RPMI7951 (cell line): ENCODE measurements around the gene NIN. TPM values are rescaled to one million over a fixed set of nuclear protein-coding genes. Genes with fewer than 3 reads are reported as not detected.

Experiments
- DNase-seq: peaks from one replicate; pipeline ENCODE4 v3.0.0-alpha.2; 2012; ENCODE audit warnings: low read depth
- total RNA-seq: library from RNA; depleted of rRNA; stranded (reverse); fragments of >200 nt; shearing (Covaris generic); gene quantifications from 2 replicates; pipeline ENCODE4 v1.2.3, GENCODE V29; 2014; rRNA removed

The NIN gene
- 18.8 and 20.7 TPM in 2 replicates for total RNA-seq

- DNase-seq, result peak; percentile 76
These were observed at the start of gene NIN for GRCh38 chr14:50830932-50831725. Gene NIN, minus strand, starts transcription at chr14:50831162. Its CDS starts 9,106 bp downstream, at chr14:50822056.

- DNase-seq, result peak; percentile 81
These were observed 44.6 kb upstream of the NIN start for GRCh38 chr14:50875359-50876070.

DNA sequence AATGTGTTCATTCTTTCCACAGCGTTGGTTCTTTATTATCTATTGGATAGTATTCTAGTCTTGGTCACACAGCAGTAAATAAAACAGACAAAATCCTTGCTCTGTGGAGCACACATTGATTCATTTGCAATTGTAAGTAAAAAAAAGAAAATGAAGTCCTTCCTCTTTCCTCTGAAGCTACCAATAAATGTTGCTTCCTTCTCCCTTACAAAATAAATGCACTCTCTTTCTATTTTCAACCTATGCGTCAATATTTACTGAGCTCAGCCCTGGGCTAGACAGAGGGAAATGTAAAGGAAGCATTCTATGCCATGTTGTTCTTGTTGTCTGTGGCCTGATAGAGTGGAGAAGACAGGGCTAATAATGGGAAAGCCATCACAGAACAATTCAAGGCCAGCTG is 43.8 kb upstream of the NIN start:
- DNase-seq, result no peak

DNA sequence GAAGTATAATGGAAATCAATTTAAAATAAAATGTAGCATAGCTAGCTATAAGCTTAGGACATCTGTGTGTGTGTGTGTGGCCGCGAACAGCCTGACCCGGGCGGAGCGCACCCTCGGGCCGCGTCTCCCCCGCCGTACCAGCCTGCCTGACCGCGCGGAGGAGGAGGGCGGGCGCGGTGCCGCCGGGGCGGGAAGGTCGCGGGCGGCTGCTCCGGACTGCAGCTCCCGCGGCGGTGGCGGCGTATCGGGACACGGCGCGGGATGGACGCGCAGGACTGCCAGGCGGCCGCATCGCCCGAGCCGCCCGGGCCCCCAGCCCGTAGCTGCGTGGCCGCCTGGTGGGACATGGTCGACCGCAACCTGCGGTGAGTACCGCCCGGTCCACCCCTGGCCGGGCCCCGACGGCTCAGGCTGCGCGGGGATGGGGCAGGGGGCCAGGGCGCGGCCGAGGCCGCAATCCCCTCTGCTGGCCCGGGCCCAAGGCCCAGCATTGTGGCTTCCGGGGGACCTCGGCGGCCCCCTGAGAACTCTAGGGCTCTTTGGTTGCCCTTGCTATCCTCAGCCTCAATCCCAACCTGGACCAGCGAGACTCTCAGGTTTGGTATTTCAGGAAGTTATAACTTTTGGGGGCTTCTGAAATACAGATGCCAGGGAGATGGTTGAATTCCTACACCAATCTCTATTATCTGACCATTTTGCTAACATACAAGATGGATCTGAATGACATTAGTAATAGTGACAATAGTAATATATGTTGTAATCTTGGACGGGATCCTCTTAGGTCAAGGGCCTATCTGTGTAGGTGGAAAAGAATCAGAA is 41.2 kb upstream of the NIN start, which contains the start of gene ABHD12B:
TSS of gene ABHD12B (plus strand) at position 140 of the 819 bp plus-strand sequence. CDS start at position 262, 122 bp downstream.
- DNase-seq, result peak; percentile 5

GRCh38 chr14:50871228-50871627 is 40.3 kb upstream of the NIN start:
- no peak for DNase-seq

GRCh38 chr14:50865391-50866076 is 34.6 kb upstream of the NIN start:
- DNase-seq, result no peak

DNA sequence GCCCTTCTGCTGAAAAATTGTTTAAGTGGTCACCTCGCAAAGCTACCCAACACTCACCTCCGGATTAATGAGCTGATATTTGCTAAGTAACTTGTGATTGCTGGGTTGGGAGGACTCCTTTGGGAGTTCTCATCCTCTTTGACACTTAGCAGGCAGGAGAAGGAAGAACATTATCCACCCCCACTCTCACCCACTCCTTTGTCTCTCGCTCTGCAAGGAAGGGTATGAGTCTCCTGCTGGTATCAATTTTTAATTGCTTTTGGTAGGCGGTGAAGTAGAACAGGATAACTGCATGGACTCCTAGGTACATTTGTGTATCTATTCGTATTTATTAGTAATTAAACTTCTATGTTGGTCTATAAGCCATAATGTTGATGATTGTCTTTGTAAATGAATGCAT is 34.0 kb upstream of the NIN start:
- DNase-seq, result no peak

DNA sequence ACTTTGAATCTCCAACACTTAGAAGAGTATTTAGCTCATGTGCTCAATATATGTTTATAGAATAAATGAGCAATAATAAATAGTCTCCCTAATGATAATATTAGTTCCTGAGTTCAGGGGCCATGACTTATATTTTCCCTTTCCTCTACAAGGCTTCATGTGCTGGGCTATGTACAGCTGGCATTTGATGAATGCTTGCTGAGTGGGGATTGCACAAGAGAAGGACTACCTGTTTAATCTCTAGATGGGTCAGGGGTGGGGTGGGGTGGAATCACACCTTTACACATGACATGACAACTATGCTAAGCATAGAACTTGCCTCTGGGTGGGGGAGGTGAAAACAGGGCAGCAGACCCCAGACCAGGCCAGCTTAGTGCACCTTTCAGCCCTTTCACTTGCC is 33.3 kb upstream of the NIN start:
- DNase-seq, result no peak

- no peak for DNase-seq
These were observed 31.1 kb upstream of the NIN start for GRCh38 chr14:50862036-50862570.

GRCh38 chr14:50860478-50861086 is 29.6 kb upstream of the NIN start:
- peak; percentile 68 for DNase-seq

DNA sequence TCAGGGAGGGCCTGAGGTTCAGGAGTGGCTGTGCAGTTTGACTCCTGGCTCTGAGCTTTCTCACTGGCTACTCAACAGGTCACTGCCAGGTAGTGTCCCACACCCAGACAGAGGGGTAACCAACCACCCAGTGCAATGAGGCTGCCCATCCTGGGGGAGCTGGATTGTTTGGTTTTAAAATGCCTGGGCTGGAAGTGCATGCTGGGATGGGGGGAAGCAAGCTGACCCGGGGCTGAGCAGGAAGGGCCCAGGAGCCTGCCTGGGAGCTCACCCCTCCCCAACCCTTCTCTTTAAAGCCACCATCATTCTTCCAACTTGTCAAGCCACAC is 28.3 kb upstream of the NIN start:
- DNase-seq, result no peak

- no peak for DNase-seq
These were observed 25.7 kb upstream of the NIN start for GRCh38 chr14:50856660-50857059.

DNA sequence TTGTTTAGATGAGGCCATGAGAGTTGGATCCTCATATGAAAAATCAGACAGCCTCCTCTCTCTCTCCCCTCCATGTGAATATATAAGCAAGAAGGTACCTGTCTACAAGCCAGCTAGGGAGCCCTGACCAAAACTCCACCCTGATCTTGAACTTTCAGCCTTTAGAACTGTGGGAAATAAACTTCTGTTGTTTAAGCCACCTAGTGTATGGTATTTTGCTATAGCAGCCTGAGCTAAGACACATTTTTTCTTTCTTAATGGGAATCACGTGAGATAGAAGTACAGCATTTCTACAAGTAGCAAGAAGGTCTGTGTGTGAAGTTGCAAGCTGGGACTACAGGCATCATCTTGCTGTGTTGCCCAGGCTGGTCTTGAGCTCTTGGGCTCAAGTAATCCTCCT is 24.6 kb upstream of the NIN start:
- DNase-seq, result no peak

GRCh38 chr14:50854521-50854920 is 23.6 kb upstream of the NIN start:
- DNase-seq, result no peak

GRCh38 chr14:50853891-50854290 is 22.9 kb upstream of the NIN start:
- no peak for DNase-seq

GRCh38 chr14:50846226-50846880 is 15.4 kb upstream of the NIN start:
- peak; percentile 61 for DNase-seq

DNA sequence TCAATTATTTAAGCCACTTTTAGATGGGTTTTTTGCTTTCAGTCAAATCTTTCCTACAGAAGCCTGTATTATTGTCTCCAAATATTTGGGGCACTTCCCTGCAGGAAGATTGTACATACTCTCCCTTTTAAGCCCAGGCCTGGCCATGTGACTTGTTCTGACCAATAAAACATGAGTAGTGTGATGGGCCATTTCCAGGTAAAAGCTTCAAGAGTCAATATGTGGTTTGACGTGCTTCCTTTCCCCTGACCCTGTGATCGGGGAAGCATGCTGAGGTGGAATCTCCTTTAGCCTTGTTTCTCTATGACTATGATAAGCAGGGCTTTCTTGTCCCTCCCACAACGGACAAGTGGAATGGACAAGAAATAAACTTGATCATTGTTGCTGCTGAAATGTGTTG is 14.2 kb upstream of the NIN start:
- no peak for DNase-seq

DNA sequence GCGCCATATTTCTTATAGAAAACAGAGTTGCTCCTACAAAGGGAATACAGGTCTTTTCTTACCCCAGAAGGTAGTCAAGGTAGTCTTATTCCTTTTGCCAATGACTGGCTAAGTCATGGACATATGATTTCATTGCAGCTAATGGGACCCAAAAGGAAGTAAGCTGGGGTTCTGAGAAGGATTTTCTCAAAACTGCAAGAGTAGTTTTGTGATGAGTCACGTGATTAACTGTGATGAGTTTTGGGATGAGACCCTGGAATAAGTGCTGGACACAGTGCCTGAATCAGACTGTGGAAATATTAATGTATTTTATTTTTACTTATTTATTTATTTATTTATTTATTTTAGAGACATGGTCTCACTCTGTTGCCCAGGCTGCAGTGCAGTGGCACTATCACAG is 13.4 kb upstream of the NIN start:
- DNase-seq, result no peak

GRCh38 chr14:50839691-50840090 is 8.7 kb upstream of the NIN start:
- no peak for DNase-seq

DNA sequence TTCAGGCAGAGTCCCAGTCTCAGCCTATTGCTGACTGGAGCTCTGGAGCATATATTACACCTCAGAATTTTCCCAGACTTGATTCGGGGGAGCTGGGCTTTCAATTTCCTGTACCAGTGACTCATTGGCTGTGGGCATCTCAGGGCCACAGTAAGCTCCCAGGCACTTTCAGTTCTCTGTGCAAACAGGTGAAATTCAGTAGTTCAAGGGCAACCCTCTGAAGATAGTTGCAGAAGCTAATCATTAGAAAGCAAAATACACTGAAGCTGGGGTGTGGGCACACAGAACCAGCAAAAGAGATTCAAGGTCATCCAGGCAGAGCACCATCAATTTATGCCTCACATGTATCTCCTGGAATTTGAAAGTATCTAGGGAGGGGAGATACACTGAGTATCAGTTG is 8.1 kb upstream of the NIN start:
- peak; percentile 28 for DNase-seq
